Stomach smooth muscle (tissue), 2 donors: ENCODE measurements around the gene PGBD4.

ENCODE experiments used
- H3K27ac ChIP-seq: one replicate; pipeline ENCODE4 v1.7.0; 2013; ENCODE audit warnings: mild to moderate bottlenecking, low read length, inconsistent platforms
- H3K27me3 ChIP-seq, 2 donors: one replicate each; pipeline ENCODE4 v1.7.0; 2013; ENCODE audit warnings: low read length in 2 of 2; ENCODE audit not compliant: insufficient read depth in 2 of 2, control insufficient read depth in 1 of 2
- H3K36me3 ChIP-seq, 2 donors: one replicate each; pipeline ENCODE4 v1.7.0; 2013; ENCODE audit warnings: low read length in 2 of 2; ENCODE audit not compliant: control insufficient read depth in 2 of 2, insufficient read depth in 2 of 2
- H3K4me1 ChIP-seq: one replicate; pipeline ENCODE4 v1.7.0; 2013; ENCODE audit warnings: low read length; ENCODE audit not compliant: control insufficient read depth, insufficient read depth
- H3K4me3 ChIP-seq, 2 donors: one replicate each; pipeline ENCODE4 v1.7.0; 2013; ENCODE audit warnings: low read length in 2 of 2
- H3K9ac ChIP-seq, 2 donors: one replicate each; pipeline ENCODE4 v1.7.0; 2013; ENCODE audit warnings: low read length in 2 of 2, mild to moderate bottlenecking in 1 of 2
- H3K9me3 ChIP-seq, 2 donors: one replicate each; pipeline ENCODE4 v1.7.0; 2013; ENCODE audit warnings: low read length in 2 of 2; ENCODE audit not compliant: control insufficient read depth in 2 of 2
- donor health status: healthy.
- donor health status: Pancreatic carcinoma.

Gene PGBD4

GRCh38 chr15:34101366-34102174 is at the start of gene PGBD4, which contains the start of gene EMC7:
Gene PGBD4, plus strand, starts transcription at chr15:34102083. Its CDS starts 449 bp downstream, at chr15:34102532.
Gene EMC7, minus strand, starts transcription at chr15:34101862. Its CDS starts 23 bp downstream, at chr15:34101839.
- no peaks in the 10 kb centered on the region for H3K27me3 ChIP-seq
- no peaks in the 10 kb centered on the region for H3K9me3 ChIP-seq
- H3K27ac ChIP-seq: peak within 1 kb of the TSS; percentile 88
- H3K4me1 ChIP-seq: peaks cover 15% of the 10 kb centered on the region
- peaks cover 0 to 5% of the 10 kb centered on the region in 2 donors for H3K36me3 ChIP-seq
- peak within 1 kb of the TSS; percentile 97 to 98 for H3K9ac ChIP-seq
- peak within 1 kb of the TSS; percentile 97 to 99 for H3K4me3 ChIP-seq

- no peaks in the 10 kb centered on the region for H3K36me3 ChIP-seq
- H3K27ac ChIP-seq: no peak overlapping the region
- H3K9me3 ChIP-seq: peaks cover 0 to 4% of the 10 kb centered on the region in 2 donors
- no peak overlapping the region for H3K9ac ChIP-seq
- no peaks in the 10 kb centered on the region for H3K27me3 ChIP-seq
- no peak overlapping the region for H3K4me3 ChIP-seq
- H3K4me1 ChIP-seq: no peaks in the 10 kb centered on the region
Measured at GRCh38 chr15:34054081-34054707, 47.7 kb upstream of the PGBD4 start.

DNA sequence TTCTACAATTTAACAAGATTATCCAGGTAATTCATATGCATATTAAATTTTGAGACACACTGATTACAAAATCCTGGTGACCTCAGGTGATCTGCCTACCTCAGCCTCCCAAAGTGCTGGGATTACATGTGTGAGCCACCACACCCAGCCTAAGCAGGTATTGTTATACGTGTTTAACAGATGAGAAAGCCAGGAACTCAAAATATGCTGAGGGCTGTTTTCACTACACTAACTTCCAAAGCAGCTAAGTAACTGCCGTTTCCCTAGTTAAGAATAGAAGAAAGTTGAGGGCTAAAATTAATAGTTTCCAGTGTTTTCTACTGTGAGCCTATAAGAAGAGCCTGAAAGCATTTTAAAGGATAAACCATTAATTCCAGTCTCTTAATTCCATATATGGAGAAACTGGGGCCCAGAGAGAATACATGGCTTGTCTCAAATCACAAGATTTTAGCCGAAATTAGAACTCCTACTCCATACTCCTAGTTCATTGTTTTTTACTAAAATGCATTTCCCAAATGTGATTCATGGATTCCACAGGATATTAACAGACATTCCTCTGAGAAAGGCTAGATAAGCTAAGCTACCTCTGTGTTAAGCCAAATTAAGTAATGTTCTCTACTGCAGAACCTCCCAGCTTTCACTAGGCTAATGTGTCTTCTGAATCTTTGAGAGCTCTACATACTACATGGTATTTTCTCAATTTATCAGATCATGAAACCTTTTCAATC is 45.9 kb upstream of the PGBD4 start:
- Histone ChIP-seq H3K4me1 (no peaks in the 10 kb centered on the region), H3K9ac (no peak overlapping the region), H3K36me3 (no peaks in the 10 kb centered on the region), H3K27ac (no peak overlapping the region), H3K27me3 (no peaks in the 10 kb centered on the region), H3K4me3 (no peak overlapping the region), H3K9me3 (no peaks in the 10 kb centered on the region)

DNA sequence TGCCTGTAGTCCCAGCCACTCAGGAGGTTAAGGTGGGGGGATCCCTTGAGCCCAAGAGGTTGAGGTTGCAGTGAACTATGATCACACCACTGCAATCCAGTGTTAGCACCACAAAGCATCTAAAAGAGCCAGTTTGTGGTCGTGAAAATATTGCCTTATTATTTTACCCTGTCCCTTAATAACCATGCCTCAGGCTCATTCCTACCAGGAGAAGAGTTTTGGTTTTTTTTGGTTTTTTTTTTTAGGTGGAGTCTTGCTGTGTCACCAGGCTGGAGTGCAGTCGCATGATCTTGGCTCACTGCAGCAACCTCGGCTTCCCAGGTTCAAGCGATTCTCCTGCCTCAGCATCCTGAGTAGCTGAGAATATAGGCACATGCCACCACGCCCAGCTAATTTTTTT is 45.0 kb upstream of the PGBD4 start:
- Histone ChIP-seq H3K9me3 (no peaks in the 10 kb centered on the region), H3K4me3 (no peak overlapping the region), H3K4me1 (no peaks in the 10 kb centered on the region), H3K9ac (no peak overlapping the region), H3K27me3 (no peaks in the 10 kb centered on the region), H3K36me3 (no peaks in the 10 kb centered on the region), H3K27ac (no peak overlapping the region)

DNA sequence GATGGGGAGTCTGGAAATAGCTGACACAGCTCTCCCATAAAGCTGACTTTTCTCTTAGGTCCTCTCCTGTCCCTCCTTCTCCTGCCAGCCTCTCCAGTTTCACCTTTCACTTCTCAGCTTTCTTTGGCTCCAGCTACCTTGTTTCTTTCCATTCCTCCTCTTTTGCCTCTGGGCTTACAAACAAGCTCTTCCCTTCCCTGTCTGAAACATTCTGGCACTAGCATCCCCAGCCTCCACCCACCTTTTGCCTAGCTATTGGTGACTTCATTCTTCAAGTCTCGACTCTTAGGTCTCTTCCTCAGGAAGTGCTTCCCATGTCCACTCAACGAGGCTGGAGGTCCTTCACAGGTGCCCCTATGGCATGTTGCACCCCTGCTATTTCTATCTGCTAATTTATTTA is 42.4 kb upstream of the PGBD4 start:
- H3K27ac ChIP-seq: no peak overlapping the region
- H3K36me3 ChIP-seq: no peaks in the 10 kb centered on the region
- H3K4me1 ChIP-seq: no peaks in the 10 kb centered on the region
- H3K9me3 ChIP-seq: no peaks in the 10 kb centered on the region
- H3K27me3 ChIP-seq: no peaks in the 10 kb centered on the region
- no peak overlapping the region for H3K4me3 ChIP-seq
- H3K9ac ChIP-seq: no peak overlapping the region

DNA sequence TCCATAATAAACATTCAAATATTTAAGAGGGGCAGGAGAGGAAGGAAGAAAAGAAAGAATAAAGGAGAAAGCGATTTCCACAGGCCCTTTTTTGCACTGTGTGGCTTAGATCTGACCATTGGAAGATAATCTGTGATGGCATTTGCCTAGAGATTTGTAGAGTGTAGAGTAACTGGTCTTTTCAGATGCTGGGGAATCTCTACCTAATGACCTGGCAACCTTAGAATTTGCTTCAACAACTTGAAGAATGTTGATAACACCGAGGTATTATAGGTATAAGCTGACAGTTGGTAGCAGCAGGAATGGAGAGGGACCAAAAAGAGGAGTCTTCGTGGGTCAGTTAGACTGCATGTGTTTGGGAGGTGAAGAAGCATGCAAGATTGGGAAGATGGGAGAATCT is 41.9 kb upstream of the PGBD4 start:
- Histone ChIP-seq H3K36me3 (no peaks in the 10 kb centered on the region), H3K27me3 (no peaks in the 10 kb centered on the region), H3K9ac (no peak overlapping the region), H3K27ac (no peak overlapping the region), H3K4me1 (no peaks in the 10 kb centered on the region), H3K9me3 (no peaks in the 10 kb centered on the region), H3K4me3 (no peak overlapping the region)

- no peak overlapping the region for H3K9ac ChIP-seq
- no peaks in the 10 kb centered on the region for H3K27me3 ChIP-seq
- H3K27ac ChIP-seq: no peak overlapping the region
Measured at GRCh38 chr15:34064438-34064837, 37.4 kb upstream of the PGBD4 start.

GRCh38 chr15:34065261-34065660 is 36.6 kb upstream of the PGBD4 start:
- Histone ChIP-seq H3K36me3 (no peaks in the 10 kb centered on the region), H3K9me3 (no peaks in the 10 kb centered on the region), H3K27ac (no peak overlapping the region), H3K4me3 (no peak overlapping the region), H3K4me1 (no peaks in the 10 kb centered on the region), H3K9ac (no peak overlapping the region), H3K27me3 (no peaks in the 10 kb centered on the region)

More at GRCh38 chr15:34064438-34064837, 37.4 kb upstream of the PGBD4 start:
- Histone ChIP-seq H3K9me3 (no peaks in the 10 kb centered on the region), H3K4me1 (no peaks in the 10 kb centered on the region), H3K4me3 (no peak overlapping the region), H3K36me3 (no peaks in the 10 kb centered on the region)

- H3K4me3 ChIP-seq: no peak overlapping the region
- no peak overlapping the region for H3K27ac ChIP-seq
- H3K27me3 ChIP-seq: no peaks in the 10 kb centered on the region
- H3K36me3 ChIP-seq: no peaks in the 10 kb centered on the region
- no peaks in the 10 kb centered on the region for H3K9me3 ChIP-seq
- H3K4me1 ChIP-seq: no peaks in the 10 kb centered on the region
- H3K9ac ChIP-seq: no peak overlapping the region
Measured at GRCh38 chr15:34065941-34066340, 35.9 kb upstream of the PGBD4 start.

DNA sequence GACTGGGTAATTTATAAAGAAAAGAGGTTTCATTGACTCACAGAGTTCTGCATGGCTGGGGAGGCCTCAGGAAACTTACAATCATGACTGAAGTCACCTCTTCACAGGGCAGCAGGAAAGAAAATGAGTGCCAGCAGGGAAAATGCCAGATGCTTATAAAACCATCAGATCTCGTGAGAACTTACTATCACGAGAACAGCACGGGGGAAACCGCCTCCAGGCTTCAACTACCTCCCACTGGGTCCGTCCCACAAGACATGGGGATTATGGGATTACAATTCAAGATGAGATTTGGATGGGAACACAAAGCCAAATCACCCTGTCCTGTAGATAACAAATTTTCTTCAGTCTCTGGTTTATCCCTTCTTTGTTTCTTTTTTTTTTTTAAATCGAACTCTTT is 31.9 kb upstream of the PGBD4 start:
- no peak overlapping the region for H3K9ac ChIP-seq
- no peaks in the 10 kb centered on the region for H3K4me1 ChIP-seq
- H3K27me3 ChIP-seq: no peaks in the 10 kb centered on the region
- H3K9me3 ChIP-seq: no peaks in the 10 kb centered on the region
- no peaks in the 10 kb centered on the region for H3K36me3 ChIP-seq
- H3K27ac ChIP-seq: no peak overlapping the region
- no peak overlapping the region for H3K4me3 ChIP-seq
